Endodermal cell (in vitro differentiated cells): ENCODE results near the gene TTBK1. TPM values are rescaled to one million over a fixed set of nuclear protein-coding genes. Genes with fewer than 3 reads are reported as not detected.

Experiments
- DNase-seq: peaks from one replicate; pipeline ENCODE4 v3.0.0-alpha.2; 2017
- H3K27ac ChIP-seq: 2 replicates; pipeline ENCODE4 v1.5.1; 2013; ENCODE audit warnings: mild to moderate bottlenecking, low read depth, low read length, moderate library complexity
- H3K27me3 ChIP-seq: 2 replicates; pipeline ENCODE4 v1.6.1; 2013; ENCODE audit warnings: mild to moderate bottlenecking, low read length, moderate library complexity; ENCODE audit not compliant: insufficient read depth, control insufficient read depth, poor library complexity, severe bottlenecking
- H3K36me3 ChIP-seq: 2 replicates; pipeline ENCODE4 v1.7.0; 2013; ENCODE audit warnings: mild to moderate bottlenecking, low read length, moderate library complexity; ENCODE audit not compliant: control insufficient read depth, insufficient read depth
- H3K4me1 ChIP-seq: one replicate; pipeline ENCODE4 v1.7.0; 2013; ENCODE audit warnings: low read length; ENCODE audit not compliant: control insufficient read depth, insufficient read depth
- H3K4me3 ChIP-seq: 2 replicates; pipeline ENCODE4 v1.5.1; 2013; ENCODE audit warnings: mild to moderate bottlenecking, low read length, moderate library complexity
- H3K9ac ChIP-seq: 2 replicates; pipeline ENCODE4 v1.6.1; 2013; ENCODE audit warnings: mild to moderate bottlenecking, low read length, moderate library complexity; ENCODE audit not compliant: poor library complexity, severe bottlenecking; ENCODE audit errors: extremely low read depth
- H3K9me3 ChIP-seq: 2 replicates; pipeline ENCODE4 v1.6.1; 2013; ENCODE audit warnings: mild to moderate bottlenecking, low read length, moderate library complexity; ENCODE audit not compliant: control insufficient read depth
- H3K27ac Mint-ChIP-seq: 2 replicates; pipeline ENCODE4 v1.8.0; 2020; ENCODE audit warnings: mixed read lengths
- H3K27me3 Mint-ChIP-seq: 2 replicates; pipeline ENCODE4 v1.8.0; 2021; ENCODE audit warnings: mild to moderate bottlenecking, mixed read lengths; ENCODE audit not compliant: insufficient read depth
- H3K36me3 Mint-ChIP-seq: 2 replicates; pipeline ENCODE4 v1.8.0; 2020; ENCODE audit warnings: low read depth, mixed read lengths
- H3K4me1 Mint-ChIP-seq: 2 replicates; pipeline ENCODE4 v1.8.0; 2020; ENCODE audit warnings: mixed read lengths
- H3K4me3 Mint-ChIP-seq: 2 replicates; pipeline ENCODE4 v1.8.0; 2020; ENCODE audit warnings: mild to moderate bottlenecking, moderate library complexity, mixed read lengths
- H3K9me3 Mint-ChIP-seq: 2 replicates; pipeline ENCODE4 v1.8.0; 2020; ENCODE audit warnings: mild to moderate bottlenecking, mixed read lengths
- CTCF ChIP-seq: fragments of 200-600 bp; sonication (generic); conservative IDR thresholded peaks from 2 replicates; pipeline ENCODE4 v1.5.0; 2021; ENCODE audit warnings: antibody characterized with exemption, mild to moderate bottlenecking
- WGBS, 2 experiments: methylation state at CpG; one replicate each; pipeline versions ENCODE4 v1.1.5 to v1.1.7; 2013; ENCODE audit warnings: missing lambda C conversion rate in 2 of 2, mixed read lengths in 1 of 2; ENCODE audit not compliant: insufficient coverage in 1 of 2, insufficient read length in 1 of 2; 5-methylcytosine and 5-hydroxymethylcytosine counted together
- total RNA-seq, 2 donors: library from RNA; stranded (reverse); fragmentation: NEBNext Ultra II Directional in 1 of 2; extraction: Animal tissue kit (Norgen Biotek cat#: 25700) in 1 of 2; gene quantifications; 2 replicates in 1 of 2; 3 replicates in 1 of 2; pipeline ENCODE4 v1.2.1, GENCODE V29; 2021

TTBK1 gene
- total RNA-seq, 2 donors from 2014 or later: 0.62 TPM

GRCh38 chr6:43276577-43277305 lies 33.5 kb downstream of the TTBK1 start:
- H3K4me1 ChIP-seq: peaks cover 12% of the 10 kb centered on the region
- no peaks in the 10 kb centered on the region for H3K9me3 ChIP-seq
- no peak overlapping the region for H3K9ac ChIP-seq
- H3K4me3 ChIP-seq: no peak overlapping the region
- Mint-ChIP-seq H3K27ac (no peak overlapping the region), H3K4me3 (peak overlapping the region; percentile 53), H3K27me3 (peaks cover 53% of the 10 kb centered on the region), H3K9me3 (no peaks in the 10 kb centered on the region), H3K36me3 (no peaks in the 10 kb centered on the region), H3K4me1 (peaks cover 32% of the 10 kb centered on the region)
- peaks cover 41% of the 10 kb centered on the region for H3K27me3 ChIP-seq
- TF ChIP-seq CTCF: no peak
- peak; percentile 72 for DNase-seq
- H3K36me3 ChIP-seq: no peaks in the 10 kb centered on the region
- 75 to 76% methylated on average over 4 to 11 of the region's 11 CpGs for WGBS, 2 experiments
- no peak overlapping the region for H3K27ac ChIP-seq

- no peak overlapping the region for H3K4me3 Mint-ChIP-seq
- Histone ChIP-seq H3K27me3 (peaks cover 41% of the 10 kb centered on the region), H3K9me3 (no peaks in the 10 kb centered on the region), H3K36me3 (no peaks in the 10 kb centered on the region), H3K4me3 (no peak overlapping the region), H3K9ac (no peak overlapping the region), H3K4me1 (peaks cover 12% of the 10 kb centered on the region), H3K27ac (no peak overlapping the region)
- peaks cover 52% of the 10 kb centered on the region for H3K27me3 Mint-ChIP-seq
- no peak for TF ChIP-seq CTCF
- peaks cover 32% of the 10 kb centered on the region for H3K4me1 Mint-ChIP-seq
- H3K9me3 Mint-ChIP-seq: no peaks in the 10 kb centered on the region
- no peaks in the 10 kb centered on the region for H3K36me3 Mint-ChIP-seq
- DNase-seq: no peak
- H3K27ac Mint-ChIP-seq: no peak overlapping the region
- WGBS, 2 experiments: 92% methylated on average over 5 of the region's 6 CpGs; no CpG with 5 or more reads in 1 of the 2 experiments
Measured at GRCh38 chr6:43277306-43277642, 34.0 kb downstream of the TTBK1 start.

- peaks cover 37% of the 10 kb centered on the region for H3K27me3 ChIP-seq
- peak overlapping the region; percentile 46 for H3K27ac ChIP-seq
- DNase-seq: no peak
- H3K4me1 ChIP-seq: peaks cover 12% of the 10 kb centered on the region
- H3K4me3 ChIP-seq: no peak overlapping the region
- H3K4me3 Mint-ChIP-seq: no peak overlapping the region
- H3K27me3 Mint-ChIP-seq: peaks cover 49% of the 10 kb centered on the region
- H3K27ac Mint-ChIP-seq: no peak overlapping the region
- no peak overlapping the region for H3K9ac ChIP-seq
- TF ChIP-seq CTCF: no peak
- H3K36me3 Mint-ChIP-seq: no peaks in the 10 kb centered on the region
- no peaks in the 10 kb centered on the region for H3K9me3 Mint-ChIP-seq
- no peaks in the 10 kb centered on the region for H3K9me3 ChIP-seq
- WGBS, 2 experiments: 63 to 87% methylated on average over 4 to 13 of the region's 13 CpGs
- peaks cover 32% of the 10 kb centered on the region for H3K4me1 Mint-ChIP-seq
- no peaks in the 10 kb centered on the region for H3K36me3 ChIP-seq
Measured at GRCh38 chr6:43277643-43278523, 34.6 kb downstream of the TTBK1 start.
